Testis (tissue), 3 donors: ENCODE measurements around the gene SYNGR1. TPM values are rescaled to one million over a fixed set of nuclear protein-coding genes. Genes with fewer than 3 reads are reported as not detected.

Experiments
- DNase-seq: peaks from one replicate; pipeline ENCODE4 v3.0.0-alpha.2; 2019
- H3K27ac ChIP-seq, 2 donors: fragments of 200-600 bp; sonication (generic); one replicate each; pipeline ENCODE4 v1.5.1; 2019
- H3K27me3 ChIP-seq: fragments of 200-600 bp; sonication (generic); one replicate; pipeline ENCODE4 v1.5.1; 2019
- H3K36me3 ChIP-seq: fragments of 200-600 bp; sonication (generic); one replicate; pipeline ENCODE4 v1.5.1; 2017; ENCODE audit warnings: low read depth; ENCODE audit errors: missing control alignments
- H3K4me1 ChIP-seq: fragments of 200-600 bp; sonication (generic); one replicate; pipeline ENCODE4 v1.5.1; 2019
- H3K4me3 ChIP-seq, 2 donors: fragments of 200-600 bp; sonication (generic); one replicate each; pipeline ENCODE4 v1.5.1; 2017 to 2019
- H3K9me3 ChIP-seq: fragments of 200-600 bp; sonication (generic); one replicate; pipeline ENCODE4 v1.5.1; 2017
- POLR2A ChIP-seq: fragments of 450-650 bp; IDR thresholded peaks from one replicate; pipeline ENCODE4 v1.6.1; 2017; ENCODE audit warnings: antibody characterized with exemption, mild to moderate bottlenecking, moderate library complexity
- WGBS, 2 donors: methylation state at CpG; one replicate each; pipeline ENCODE4 v1.1.5; 2018; 5-methylcytosine and 5-hydroxymethylcytosine counted together
- intact Hi-C: fragments of 100-400 bp; cut with DNase I; formaldehyde crosslinking; loops from one replicate; pipeline ENCODE4 v1.15.1; 2023; ENCODE audit warnings: low total_unique reads
- polyA plus RNA-seq: library from polyadenylated mRNA; stranded (reverse); fragments of 350-450 nt; fragmentation: Illumina TruSeq; extraction: RNeasy Lipid Tissue Mini Kit (QIAGEN cat#74804); gene quantifications from one replicate; pipeline ENCODE4 v1.2.3, GENCODE V29; 2014; ENCODE audit warnings: low read depth, low replicate concordance; ENCODE audit not compliant: insufficient read depth
- total RNA-seq, 2 donors: library from RNA; depleted of rRNA; stranded (reverse); fragments of >200 nt; gene quantifications; one replicate each; pipeline ENCODE4 v1.2.3, GENCODE V29; 2016
- TF ChIP-seq, protein P1 (sequence below), 3 experiments: fragments of 450-650 bp in 2 of 3; fragments of 200-600 bp in 1 of 3; sonication (generic) in 1 of 3; IDR thresholded peaks; one replicate each; pipeline ENCODE4 v1.5.1; 2016 to 2019; ENCODE audit warnings: antibody characterized with exemption in 3 of 3, mild to moderate bottlenecking in 2 of 3, moderate library complexity in 1 of 3

The SYNGR1 gene
- total and polyA plus RNA-seq, 3 donors from 2014 or later: 20.4 to 46.8 (median 32.5) TPM

DNA sequence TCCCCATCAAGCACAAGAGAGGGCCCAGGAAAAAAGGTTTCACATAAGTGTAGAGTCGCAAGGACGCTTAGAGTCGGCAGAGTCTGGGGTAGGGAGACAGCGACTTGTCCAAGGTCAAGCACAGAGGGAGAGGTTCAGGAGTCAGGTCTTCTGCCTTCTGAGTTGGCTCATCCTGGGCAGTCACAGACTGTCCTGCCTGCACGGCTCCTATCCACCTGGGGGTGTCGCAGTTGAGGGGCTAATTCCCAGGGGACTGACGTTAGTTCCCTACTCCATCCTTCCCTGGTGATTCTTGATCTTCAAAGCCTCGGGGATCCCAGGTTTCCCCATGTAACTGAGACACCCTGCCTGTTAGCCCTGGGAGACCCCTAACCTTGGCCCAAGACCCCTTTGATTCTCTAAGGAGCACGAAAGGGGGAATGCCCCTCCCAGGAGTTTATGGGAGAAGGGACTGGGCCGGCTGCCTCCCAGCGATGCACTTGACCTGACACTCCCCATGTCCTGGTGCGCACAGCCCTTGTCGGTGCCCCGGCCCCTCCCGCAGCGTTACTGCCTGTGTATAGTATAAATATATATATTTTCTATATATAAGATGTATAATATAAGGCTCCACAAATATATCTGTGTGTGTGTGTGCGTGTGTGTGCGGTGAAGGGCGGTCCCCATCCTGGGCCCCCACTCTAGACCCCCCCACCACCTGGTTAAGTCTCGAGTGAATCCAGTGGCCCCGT is 35.1 kb downstream of the SYNGR1 start:
- H3K27ac ChIP-seq: no peak overlapping the region
- TF ChIP-seq, protein P1, sequence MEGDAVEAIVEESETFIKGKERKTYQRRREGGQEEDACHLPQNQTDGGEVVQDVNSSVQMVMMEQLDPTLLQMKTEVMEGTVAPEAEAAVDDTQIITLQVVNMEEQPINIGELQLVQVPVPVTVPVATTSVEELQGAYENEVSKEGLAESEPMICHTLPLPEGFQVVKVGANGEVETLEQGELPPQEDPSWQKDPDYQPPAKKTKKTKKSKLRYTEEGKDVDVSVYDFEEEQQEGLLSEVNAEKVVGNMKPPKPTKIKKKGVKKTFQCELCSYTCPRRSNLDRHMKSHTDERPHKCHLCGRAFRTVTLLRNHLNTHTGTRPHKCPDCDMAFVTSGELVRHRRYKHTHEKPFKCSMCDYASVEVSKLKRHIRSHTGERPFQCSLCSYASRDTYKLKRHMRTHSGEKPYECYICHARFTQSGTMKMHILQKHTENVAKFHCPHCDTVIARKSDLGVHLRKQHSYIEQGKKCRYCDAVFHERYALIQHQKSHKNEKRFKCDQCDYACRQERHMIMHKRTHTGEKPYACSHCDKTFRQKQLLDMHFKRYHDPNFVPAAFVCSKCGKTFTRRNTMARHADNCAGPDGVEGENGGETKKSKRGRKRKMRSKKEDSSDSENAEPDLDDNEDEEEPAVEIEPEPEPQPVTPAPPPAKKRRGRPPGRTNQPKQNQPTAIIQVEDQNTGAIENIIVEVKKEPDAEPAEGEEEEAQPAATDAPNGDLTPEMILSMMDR (IDR thresholded peaks at IDR 0.05): peak; percentile 20 to 26 (median 22)
- no peak for TF ChIP-seq POLR2A
- WGBS, 2 donors: 49 to 50% methylated on average over 17 to 21 of the region's 21 CpGs
- no peaks in the 10 kb centered on the region for H3K9me3 ChIP-seq
- no peak overlapping the region for H3K4me3 ChIP-seq
- H3K27me3 ChIP-seq: no peaks in the 10 kb centered on the region
- peaks cover 2% of the 10 kb centered on the region for H3K4me1 ChIP-seq
- intact Hi-C loops: no loop called here
- no peaks in the 10 kb centered on the region for H3K36me3 ChIP-seq
- peak; percentile 37 for DNase-seq

DNA sequence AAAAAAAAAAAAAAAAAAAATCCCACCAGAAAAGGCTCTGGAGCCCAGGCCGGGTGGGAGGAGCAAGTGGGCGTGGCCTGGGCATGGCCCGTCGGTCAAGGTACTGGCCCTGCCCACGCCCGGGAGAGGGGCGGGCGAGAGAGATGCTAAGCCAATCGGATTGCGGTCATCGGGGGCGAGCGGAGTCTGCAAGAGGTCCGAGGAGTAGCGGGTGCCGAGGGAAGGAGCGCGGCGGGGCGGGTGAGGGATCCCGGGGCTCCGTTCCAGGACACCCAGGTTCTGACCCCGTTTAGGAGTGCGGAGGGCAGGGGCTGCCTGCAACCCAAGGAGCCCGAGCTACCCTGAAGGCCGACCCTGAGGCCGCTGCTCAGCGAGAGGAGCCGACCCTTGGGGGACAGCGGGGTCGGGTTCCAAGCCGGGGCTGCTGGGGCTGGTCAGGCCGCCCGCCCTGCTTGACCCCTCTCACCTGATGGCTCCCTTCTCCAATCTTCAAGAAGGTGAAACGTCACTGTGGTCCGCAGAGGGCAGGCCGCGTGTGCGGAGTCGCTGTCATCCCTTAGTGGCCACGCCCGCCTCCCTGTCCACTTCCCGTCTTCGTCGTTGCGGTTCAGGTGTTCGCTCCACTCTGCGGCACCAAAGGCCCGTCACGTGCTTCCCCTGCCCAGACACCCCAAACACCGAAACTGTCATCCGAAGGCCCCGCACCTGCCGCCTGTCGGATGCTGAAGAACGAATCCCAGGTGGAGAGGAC is 38.6 kb downstream of the SYNGR1 start:
- no peaks in the 10 kb centered on the region for H3K9me3 ChIP-seq
- DNase-seq: peak; percentile 91
- intact Hi-C loops: no loop called here
- H3K27me3 ChIP-seq: no peaks in the 10 kb centered on the region
- H3K4me3 ChIP-seq: peak overlapping the region; percentile 49 to 62
- 3% methylated on average over 37 to 55 of the region's 56 CpGs for WGBS, 2 donors
- no peaks in the 10 kb centered on the region for H3K36me3 ChIP-seq
- no peak overlapping the region for H3K27ac ChIP-seq
- TF ChIP-seq POLR2A: no peak
- TF ChIP-seq, protein P1 (IDR thresholded peaks at IDR 0.05): no peak
- peaks cover 2% of the 10 kb centered on the region for H3K4me1 ChIP-seq

DNA sequence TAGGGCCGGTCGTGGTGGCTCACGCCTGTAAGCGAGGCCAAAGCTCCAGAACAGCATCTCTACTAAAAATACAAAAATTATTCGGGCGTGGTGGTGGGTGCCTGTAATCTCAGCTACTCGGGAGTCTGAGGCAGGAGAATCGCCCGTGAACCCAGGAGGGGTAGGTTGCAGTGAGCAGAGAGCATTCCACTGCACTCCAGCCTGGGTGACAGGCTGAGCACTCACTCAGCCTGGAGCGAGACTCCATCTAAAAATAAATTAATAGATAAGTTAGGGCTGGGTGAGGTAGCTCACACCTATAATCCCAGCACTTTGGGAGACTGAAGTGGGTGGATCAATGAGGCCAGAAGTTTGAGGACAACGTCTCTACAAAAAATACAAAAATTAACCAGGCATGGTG is 39.6 kb downstream of the SYNGR1 start:
- no peak for DNase-seq
- H3K4me1 ChIP-seq: peaks cover 2% of the 10 kb centered on the region
- H3K4me3 ChIP-seq: no peak overlapping the region
- no peak overlapping the region for H3K27ac ChIP-seq
- TF ChIP-seq, protein P1 (IDR thresholded peaks at IDR 0.05): no peak
- TF ChIP-seq POLR2A: no peak
- intact Hi-C loops: no loop called here
- 79 to 84% methylated on average over 11 of the region's 11 CpGs for WGBS, 2 donors
- H3K9me3 ChIP-seq: no peaks in the 10 kb centered on the region
- no peaks in the 10 kb centered on the region for H3K36me3 ChIP-seq
- no peaks in the 10 kb centered on the region for H3K27me3 ChIP-seq

DNA sequence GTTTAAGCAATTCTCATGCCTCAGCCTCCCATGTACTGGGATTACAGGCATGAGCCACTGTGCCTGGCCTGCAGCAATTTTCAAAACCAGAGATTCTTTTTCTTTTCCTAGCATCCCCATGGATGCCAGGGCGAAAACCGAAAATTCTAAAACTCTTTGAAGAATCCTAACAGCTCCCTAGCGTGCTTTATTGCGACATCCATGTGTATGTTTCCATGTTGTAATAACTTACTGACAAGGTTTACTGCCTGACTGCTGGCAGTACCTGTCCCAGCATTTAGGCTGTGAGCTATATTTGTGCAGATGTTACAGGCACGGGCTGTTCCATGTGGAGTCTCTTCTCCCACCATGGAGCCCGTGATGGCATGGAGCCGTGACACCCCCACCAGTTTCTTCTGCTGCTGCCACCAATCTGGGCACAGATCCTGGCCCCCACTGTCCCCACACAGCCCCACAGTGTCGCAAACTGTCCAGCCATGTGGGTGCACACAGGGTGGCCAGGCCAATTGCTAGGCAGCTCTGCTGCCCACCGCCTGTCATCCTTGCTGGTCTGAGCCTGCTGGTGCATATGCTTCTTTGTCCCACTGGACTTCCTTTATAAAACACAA is 42.7 kb downstream of the SYNGR1 start:
- no peaks in the 10 kb centered on the region for H3K9me3 ChIP-seq
- H3K4me1 ChIP-seq: no peaks in the 10 kb centered on the region
- intact Hi-C loops: no loop called here
- TF ChIP-seq, protein P1 (IDR thresholded peaks at IDR 0.05): no peak
- no peak for TF ChIP-seq POLR2A
- no peak overlapping the region for H3K27ac ChIP-seq
- H3K27me3 ChIP-seq: no peaks in the 10 kb centered on the region
- 87 to 91% methylated on average over 9 of the region's 9 CpGs for WGBS, 2 donors
- no peak for DNase-seq
- H3K4me3 ChIP-seq: no peak overlapping the region
- no peaks in the 10 kb centered on the region for H3K36me3 ChIP-seq
